ENCODE measurements around the gene TXNDC11.

The TXNDC11 gene

GRCh38 chr16:11780991-11781680 lies 38.5 kb upstream of the TXNDC11 start:
- TF ChIP-seq CTCF (IDR thresholded peaks at IDR 0.05; ENCODE audit: low read depth, low read length) = no peak
- DNase-seq (ENCODE audit: extremely low read depth, low read depth) = no peak

GRCh38 chr16:11779074-11779473 lies 36.4 kb upstream of the TXNDC11 start:
- no peak for DNase-seq (ENCODE audit: extremely low read depth, low read depth)
- no peak for TF ChIP-seq CTCF (IDR thresholded peaks at IDR 0.05; ENCODE audit: low read depth, low read length)

GRCh38 chr16:11774065-11774626 lies 31.5 kb upstream of the TXNDC11 start:
- no peak for DNase-seq (ENCODE audit: extremely low read depth, low read depth)
- no peak for TF ChIP-seq CTCF (IDR thresholded peaks at IDR 0.05; ENCODE audit: low read depth, low read length)

- no peak for TF ChIP-seq CTCF (IDR thresholded peaks at IDR 0.05; ENCODE audit: low read depth, low read length)
- DNase-seq (ENCODE audit: extremely low read depth, low read depth) = no peak
These were observed 26.2 kb upstream of the TXNDC11 start for GRCh38 chr16:11768849-11769248.

- no peak for DNase-seq (ENCODE audit: extremely low read depth, low read depth)
- TF ChIP-seq CTCF (IDR thresholded peaks at IDR 0.05; ENCODE audit: low read depth, low read length) = no peak
These were observed 19.8 kb upstream of the TXNDC11 start for GRCh38 chr16:11762431-11762830.

- TF ChIP-seq CTCF (IDR thresholded peaks at IDR 0.05; ENCODE audit: low read depth, low read length) = no peak
- DNase-seq (ENCODE audit: extremely low read depth, low read depth) = no peak
These were observed 17.3 kb upstream of the TXNDC11 start for GRCh38 chr16:11759997-11760396.

- TF ChIP-seq CTCF (IDR thresholded peaks at IDR 0.05; ENCODE audit: low read depth, low read length) = no peak
- DNase-seq (ENCODE audit: extremely low read depth, low read depth) = no peak
These were observed 16.6 kb upstream of the TXNDC11 start for GRCh38 chr16:11759163-11759834.
